ENCODE data around the gene SLX4IP. TPM values are rescaled to one million over a fixed set of nuclear protein-coding genes. Genes with fewer than 3 reads are reported as not detected.

SLX4IP gene
- total RNA-seq, 4 donors from 2014 or later: 3.4 to 6.3 (median 3.9) TPM

GRCh38 chr20:10398834-10399369, 36.2 kb upstream of the SLX4IP start:
- Histone ChIP-seq H3K9me3 (no peaks in the 10 kb centered on the region), H3K27me3 (no peaks in the 10 kb centered on the region), H3K4me3 (no peak overlapping the region), H3K27ac (no peak overlapping the region), H3K4me1 (no peaks in the 10 kb centered on the region), H3K36me3 (peaks cover 0 to under 1% (median 0%) of the 10 kb centered on the region in 3 donors)
- intact Hi-C loops (cut with DNase I): no loop called here
- no peak for DNase-seq
- TF ChIP-seq POLR2A (IDR thresholded peaks at IDR 0.05): no peak
- no peak for TF ChIP-seq CTCF (IDR thresholded peaks at IDR 0.05)
- WGBS, 2 donors: 50 to 71% methylated on average over 3 of the region's 3 CpGs

- Histone ChIP-seq H3K9me3 (no peaks in the 10 kb centered on the region), H3K27me3 (no peaks in the 10 kb centered on the region), H3K27ac (no peak overlapping the region), H3K36me3 (peaks cover 0 to 43% (median 4%) of the 10 kb centered on the region in 3 donors), H3K4me3 (no peak overlapping the region), H3K4me1 (no peaks in the 10 kb centered on the region)
- intact Hi-C loops (cut with DNase I): no loop called here
- WGBS, 2 donors: 84 to 96% methylated on average over 3 of the region's 3 CpGs
- no peak for DNase-seq
- TF ChIP-seq CTCF (IDR thresholded peaks at IDR 0.05) (no peak), POLR2A (IDR thresholded peaks at IDR 0.05) (no peak)
Observed at GRCh38 chr20:10402938-10403608, 32.0 kb upstream of the SLX4IP start.

- DNase-seq: no peak
- intact Hi-C loops (cut with DNase I): no loop called here
- WGBS, 2 donors: 94 to 100% methylated on average over 2 of the region's 2 CpGs
Observed at GRCh38 chr20:10404023-10404628, 31.0 kb upstream of the SLX4IP start.

GRCh38 chr20:10404959-10405530, 30.1 kb upstream of the SLX4IP start:
- H3K27me3 ChIP-seq: no peaks in the 10 kb centered on the region
- intact Hi-C loops (cut with DNase I): no loop called here
- WGBS, 2 donors: 61 to 91% methylated on average over 4 of the region's 4 CpGs
- TF ChIP-seq POLR2A (IDR thresholded peaks at IDR 0.05) (no peak), CTCF (IDR thresholded peaks at IDR 0.05) (no peak)
- H3K4me1 ChIP-seq: no peaks in the 10 kb centered on the region
- H3K4me3 ChIP-seq: no peak overlapping the region
- no peaks in the 10 kb centered on the region for H3K9me3 ChIP-seq
- H3K27ac ChIP-seq: no peak overlapping the region
- peaks cover 0 to 46% (median 4%) of the 10 kb centered on the region in 3 donors for H3K36me3 ChIP-seq
- no peak for DNase-seq

More at GRCh38 chr20:10404023-10404628, 31.0 kb upstream of the SLX4IP start:
- H3K27ac ChIP-seq: no peak overlapping the region
- H3K4me1 ChIP-seq: no peaks in the 10 kb centered on the region
- H3K36me3 ChIP-seq: peaks cover 0 to 46% (median 4%) of the 10 kb centered on the region in 3 donors
- H3K4me3 ChIP-seq: no peak overlapping the region
- H3K9me3 ChIP-seq: no peaks in the 10 kb centered on the region
- TF ChIP-seq CTCF (IDR thresholded peaks at IDR 0.05): no peak
- no peak for TF ChIP-seq POLR2A (IDR thresholded peaks at IDR 0.05)
- no peaks in the 10 kb centered on the region for H3K27me3 ChIP-seq

Data from esophagus squamous epithelium (tissue), 5 donors.